Activated CD4-positive, CD25-positive, alpha-beta regulatory T cell treated with anti-CD3 and anti-CD28 coated beads, Interleukin-2, amount 50 U/mL, for 24 hours (primary cell): ENCODE measurements around the gene MEIOB.

Source experiments
- ATAC-seq, 2 donors: fragments of 150-1000 bp; cut with Tn5 transposase; one replicate each; pipeline ENCODE4 v1.10.0; 2021; ENCODE audit warnings: mild to moderate bottlenecking in 1 of 2, moderate library complexity in 1 of 2

Gene MEIOB

DNA sequence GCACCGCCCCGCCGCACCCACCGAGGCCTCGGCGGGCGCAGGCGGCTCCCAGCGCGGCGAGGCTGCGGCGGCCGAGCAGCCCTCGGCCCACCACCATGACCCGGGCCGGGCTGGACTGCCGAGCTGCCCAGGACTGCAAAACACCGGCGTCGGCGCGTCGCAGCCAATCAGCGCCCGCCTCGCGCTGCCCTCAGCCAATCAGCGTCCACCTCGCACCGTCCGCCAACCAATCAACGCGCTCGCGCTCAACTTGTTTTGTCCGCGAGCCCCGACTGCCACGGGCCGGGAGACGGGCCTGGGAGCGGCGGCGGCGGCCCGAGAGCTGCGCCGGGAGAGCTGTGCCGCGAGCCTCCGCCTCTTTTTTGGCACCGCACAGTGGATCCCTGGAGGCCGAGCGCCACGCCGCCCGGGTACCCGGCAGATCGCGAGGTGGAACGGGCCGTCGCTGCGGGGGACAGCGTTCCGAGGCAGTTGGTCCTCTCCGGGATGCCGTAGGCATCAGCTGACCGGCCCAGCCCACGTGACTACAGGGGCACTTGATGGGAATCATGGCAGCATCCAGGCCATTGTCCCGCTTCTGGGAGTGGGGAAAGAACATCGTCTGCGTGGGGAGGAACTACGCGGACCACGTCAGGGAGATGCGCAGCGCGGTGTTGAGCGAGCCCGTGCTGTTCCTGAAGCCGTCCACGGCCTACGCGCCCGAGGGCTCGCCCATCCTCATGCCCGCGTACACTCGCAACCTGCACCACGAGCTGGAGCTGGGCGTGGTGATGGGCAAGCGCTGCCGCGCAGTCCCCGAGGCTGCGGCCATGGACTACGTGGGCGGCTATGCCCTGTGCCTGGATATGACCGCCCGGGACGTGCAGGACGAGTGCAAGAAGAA, 45.0 kb downstream of the MEIOB start, which contains the start of the genes FAHD1 and HAGH:
FAHD1 (plus strand) TSS at position 516 of the 883 bp plus-strand sequence; CDS start at position 549, 33 bp downstream.
HAGH (minus strand) TSS at position 135 of the 883 bp plus-strand sequence; CDS start at position 97, 38 bp downstream.
- peak; percentile 87 to 90 for ATAC-seq

DNA sequence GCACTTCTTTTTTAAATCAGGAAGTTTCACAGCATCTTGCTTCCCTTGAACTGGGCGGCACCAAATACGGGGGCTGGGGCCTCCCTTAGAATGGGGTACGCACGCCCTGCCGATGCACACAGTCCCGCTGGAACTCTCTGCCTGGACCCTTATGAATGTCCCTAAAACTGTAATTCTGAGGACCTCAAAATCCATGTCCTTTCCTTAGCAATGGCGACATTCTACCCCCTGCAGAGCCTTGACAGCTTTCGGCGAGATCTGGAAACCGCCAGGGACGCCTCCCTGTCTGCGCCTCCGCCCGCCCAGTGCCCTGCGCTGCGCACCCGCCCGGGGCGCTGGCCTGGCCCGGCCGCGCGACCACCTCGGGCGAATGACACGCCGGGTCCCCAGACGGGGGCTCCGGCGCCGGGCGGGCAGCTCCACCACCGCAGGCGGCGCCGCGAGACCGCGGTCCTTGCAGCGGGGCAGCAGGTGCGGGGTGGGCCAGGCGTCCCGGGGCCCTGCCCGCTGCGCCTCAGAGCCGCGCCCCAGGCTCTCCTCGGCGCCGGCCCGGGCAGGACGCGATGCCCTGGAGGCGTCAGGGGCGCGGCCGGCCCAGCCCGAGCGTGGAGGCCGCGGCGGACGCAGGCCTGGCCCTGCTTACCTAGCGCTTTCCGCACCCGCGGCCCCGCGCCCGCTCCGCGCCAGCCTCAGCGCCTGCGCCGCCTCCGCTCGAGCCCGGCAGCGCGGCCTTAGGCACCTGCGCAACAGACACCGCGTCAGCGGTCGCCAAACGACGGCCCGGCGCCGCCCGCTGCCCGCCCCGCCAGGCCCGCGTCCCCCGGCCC, 45.9 kb downstream of the MEIOB start:
- ATAC-seq, result peak; percentile 79 to 81

DNA sequence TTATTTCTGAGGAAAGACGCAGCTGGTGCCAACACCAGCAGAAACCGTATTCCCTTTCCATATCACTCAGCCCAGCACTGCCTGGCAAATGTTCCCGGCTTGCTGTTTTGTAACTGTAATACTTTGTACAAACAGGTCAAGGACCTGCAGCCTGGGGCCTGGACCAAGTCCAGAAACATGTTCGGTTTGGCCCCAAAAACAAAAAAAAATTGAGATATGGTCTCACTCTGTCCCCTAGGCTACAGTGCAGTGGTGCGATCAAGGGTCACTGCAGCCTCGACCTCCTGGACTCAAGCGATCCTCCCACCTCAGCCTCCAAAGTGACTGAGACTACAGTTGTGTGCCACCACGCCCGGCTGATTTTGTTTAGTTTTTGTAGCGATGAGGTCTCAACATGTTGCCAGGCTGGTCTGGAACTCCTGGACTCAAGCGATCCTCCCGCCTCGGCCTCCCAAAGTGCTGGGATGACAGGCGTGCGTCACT, 46.5 kb downstream of the MEIOB start:
- ATAC-seq, result no peak

DNA sequence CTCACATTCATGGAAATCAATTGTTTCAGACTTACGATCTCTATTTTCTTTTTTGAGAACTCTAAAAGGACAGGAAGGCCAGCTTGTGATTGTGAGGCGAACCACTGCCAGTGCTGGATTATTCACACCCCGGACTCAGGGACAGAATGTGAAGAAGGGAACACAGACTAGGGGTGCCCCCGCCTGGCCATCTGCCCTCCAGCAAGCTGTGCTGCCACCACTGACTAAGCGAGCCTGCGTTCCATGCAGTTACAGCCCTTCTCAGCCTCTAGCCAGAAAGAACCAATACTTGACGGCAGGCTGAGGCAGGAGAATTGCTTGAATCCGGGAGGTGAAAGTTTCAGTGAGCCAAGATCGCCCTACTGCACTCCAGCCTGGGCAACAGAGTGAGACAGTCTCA, 48.1 kb downstream of the MEIOB start:
- ATAC-seq, result no peak

DNA sequence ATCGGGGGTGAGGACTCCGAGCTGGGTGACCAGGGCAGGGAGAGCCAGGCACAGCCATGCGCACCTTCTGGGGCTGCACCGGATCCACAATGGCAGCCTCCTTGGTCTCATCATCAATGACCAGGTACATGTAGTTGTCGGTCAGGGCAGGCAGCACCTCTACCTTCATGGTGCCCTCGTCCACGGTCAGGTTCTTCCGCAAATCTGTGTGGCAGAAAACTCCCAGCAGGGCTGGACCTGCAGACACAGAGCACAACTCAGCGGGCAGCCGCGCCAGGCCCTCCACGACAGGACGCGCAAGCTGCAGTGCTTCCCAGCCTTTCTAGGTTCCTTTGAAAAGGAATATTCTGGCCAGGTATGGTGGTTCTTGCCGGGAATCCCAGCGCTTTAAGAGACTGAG, 49.2 kb downstream of the MEIOB start:
- no peak for ATAC-seq

DNA sequence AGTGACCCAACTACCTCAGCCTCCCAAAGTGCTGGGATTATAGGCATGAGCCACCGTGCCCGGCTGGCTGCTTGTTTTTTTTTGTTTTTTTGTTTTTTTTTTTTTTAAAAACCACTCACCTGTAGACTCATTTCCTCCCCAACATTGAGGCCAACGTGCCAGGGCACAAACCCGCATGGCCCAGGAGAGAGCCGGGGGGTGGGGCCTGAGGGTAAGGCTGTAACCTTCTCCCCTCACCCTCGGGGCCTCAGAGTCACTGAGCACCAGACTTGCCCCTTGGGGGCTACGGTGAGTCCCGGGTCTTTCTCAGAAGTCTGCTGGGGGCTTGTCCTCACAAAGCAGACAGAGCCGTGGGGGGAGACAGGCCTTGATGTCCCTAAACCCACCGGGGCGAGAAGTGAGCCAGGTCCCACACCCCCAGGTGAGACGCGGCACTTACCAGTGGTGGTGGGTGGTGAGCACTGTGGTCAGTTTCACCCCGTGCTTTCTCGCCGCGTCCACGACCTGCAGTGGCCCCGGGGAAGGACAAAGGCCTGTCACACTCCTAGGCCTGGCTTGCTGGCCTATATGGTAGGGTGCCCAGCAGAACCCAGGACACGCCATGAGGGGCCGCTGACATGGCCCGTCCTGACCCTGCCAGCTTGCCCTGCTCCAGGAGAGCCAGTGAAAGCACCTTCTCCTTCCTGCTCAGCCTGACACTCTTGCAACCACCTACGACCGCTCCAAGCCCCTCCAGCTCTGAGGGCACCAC, 49.9 kb downstream of the MEIOB start:
- no peak for ATAC-seq

DNA sequence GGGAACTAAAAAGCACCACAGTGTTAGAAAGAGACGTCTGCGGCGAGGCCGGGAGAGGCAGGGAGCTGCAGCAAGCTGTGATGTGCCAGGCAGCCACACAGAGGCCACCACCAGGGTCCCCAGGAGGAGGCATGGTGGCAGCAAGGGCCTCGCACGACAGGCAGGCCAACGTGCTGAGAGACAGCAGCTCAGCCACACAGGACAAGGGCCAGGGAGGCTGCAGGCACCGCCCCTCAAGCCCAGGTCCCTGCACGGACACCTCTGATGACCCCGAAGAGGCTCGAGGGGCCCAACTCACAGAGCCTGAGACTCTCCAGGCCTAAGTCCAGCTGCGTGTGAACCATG, 51.0 kb downstream of the MEIOB start:
- ATAC-seq, result no peak

DNA sequence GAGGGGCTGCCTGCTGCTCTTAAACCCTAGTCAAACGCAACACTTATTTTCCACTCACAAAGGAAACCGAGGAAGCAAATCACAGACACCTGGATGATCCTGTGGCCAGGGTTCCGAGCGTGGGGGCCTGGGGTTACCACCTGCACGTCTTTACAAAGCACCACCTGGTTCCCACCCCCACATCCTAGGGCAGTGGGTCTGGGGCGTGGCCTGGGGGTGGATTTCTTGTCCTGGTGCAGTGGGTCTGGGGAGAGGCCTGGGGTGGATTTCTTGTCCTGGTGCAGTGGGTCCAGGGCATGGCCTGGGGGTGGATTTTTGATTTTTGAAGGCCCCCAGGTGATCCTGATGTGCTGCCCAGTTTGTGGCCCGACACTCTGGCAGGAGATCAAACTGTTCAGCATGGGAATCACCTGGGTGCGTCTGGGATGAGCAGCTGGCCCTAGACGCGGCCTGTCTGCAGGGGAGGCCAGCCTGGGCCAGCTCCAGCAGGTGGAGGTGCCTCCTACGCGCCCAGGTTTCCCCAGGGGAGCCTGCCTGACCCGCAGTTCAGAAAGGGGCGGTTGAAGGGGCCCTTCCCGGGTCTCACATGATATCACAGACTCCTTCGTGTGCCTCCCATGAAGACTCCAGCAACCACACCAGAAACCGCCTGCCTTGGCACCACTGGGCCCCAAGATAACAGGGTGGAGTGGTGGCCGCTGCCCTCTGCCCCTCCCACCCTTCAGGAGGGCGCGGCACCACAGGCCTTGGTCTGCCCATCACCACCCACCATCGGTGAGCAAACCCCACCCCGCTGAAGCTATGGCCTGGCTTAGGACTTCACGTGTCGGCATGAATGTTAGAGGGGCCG, 51.6 kb downstream of the MEIOB start:
- ATAC-seq, result no peak

DNA sequence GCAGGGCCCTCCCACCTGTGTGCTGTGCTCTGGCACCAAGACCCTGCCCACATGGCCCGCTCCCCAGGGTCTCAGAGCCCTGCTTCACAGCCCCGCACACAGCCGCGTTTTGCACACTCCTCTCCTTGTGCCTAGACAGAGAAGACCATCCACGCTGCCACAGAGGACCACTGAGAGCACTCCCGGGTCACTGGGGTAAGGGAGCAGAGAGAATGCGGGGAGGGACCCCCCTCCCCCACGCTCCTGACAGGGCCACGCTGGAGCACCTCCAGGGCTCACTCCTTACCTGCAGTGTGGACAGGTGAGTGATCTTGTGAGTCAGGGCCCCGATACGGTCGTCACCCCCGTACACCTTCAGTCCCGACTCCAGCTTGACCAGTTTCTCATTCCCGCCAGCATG, 52.4 kb downstream of the MEIOB start:
- no peak for ATAC-seq

DNA sequence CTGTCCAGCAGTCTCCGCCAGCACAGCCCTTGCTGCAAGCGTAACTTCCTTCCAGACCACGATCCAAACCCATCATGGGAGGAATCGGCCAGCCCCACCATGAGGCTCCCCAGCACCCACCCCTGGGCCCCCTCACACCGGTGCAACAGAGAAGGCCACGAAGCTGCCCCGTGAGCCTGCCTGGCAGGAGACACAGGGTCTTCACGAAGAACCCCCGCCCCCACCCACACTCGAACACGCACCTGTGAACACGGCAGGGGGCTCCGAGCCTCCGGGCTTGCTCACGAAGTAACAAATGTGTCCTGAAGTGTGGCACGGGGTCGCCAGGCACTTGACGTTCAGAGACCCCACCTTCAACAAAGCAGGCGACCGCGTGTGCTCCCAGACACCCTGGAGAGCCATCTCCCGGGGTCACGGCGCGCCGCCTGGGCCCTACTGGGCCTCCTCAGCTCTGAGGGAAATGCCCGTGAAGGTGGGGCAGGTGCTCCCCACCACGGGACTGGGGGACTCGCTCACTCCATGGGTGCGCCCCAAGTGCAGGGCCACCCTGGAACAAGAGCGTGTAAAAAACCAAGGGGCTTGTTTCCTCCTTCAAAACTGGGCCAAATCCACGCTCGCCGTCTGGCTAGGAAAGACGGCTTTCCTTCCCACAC, 53.0 kb downstream of the MEIOB start:
- ATAC-seq, result no peak

DNA sequence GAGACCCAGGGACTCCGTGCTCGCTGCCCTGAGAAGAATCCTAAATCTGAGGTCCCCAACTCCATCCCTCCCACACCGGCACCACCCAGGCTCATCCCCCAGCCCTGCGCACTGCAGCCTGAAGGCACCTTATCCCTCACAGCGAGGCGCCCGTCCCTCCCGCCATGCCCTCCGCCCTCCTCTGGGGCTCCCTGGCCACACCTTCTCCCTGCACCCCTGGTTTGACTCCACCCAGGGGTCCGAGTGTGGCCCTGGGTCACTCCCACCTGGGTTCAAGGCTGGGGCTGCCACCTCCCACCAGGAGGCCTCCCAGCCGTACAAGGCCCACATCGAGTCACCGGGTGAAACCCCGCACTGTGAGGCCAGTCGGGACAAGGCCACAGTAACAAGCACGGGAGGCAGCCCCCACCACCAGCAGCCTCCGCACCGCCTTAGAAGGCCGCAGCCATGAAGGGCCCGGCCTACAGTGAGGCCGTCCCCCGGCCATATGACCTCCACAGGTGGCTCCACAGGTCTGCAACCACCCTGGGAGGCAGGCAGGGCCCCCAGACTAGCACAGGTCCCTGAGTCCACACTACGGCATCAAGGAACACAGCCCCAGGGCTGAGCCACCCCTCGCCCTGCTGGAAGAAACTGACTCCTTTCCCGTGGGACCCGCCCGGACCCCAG, 53.6 kb downstream of the MEIOB start:
- ATAC-seq, result no peak

DNA sequence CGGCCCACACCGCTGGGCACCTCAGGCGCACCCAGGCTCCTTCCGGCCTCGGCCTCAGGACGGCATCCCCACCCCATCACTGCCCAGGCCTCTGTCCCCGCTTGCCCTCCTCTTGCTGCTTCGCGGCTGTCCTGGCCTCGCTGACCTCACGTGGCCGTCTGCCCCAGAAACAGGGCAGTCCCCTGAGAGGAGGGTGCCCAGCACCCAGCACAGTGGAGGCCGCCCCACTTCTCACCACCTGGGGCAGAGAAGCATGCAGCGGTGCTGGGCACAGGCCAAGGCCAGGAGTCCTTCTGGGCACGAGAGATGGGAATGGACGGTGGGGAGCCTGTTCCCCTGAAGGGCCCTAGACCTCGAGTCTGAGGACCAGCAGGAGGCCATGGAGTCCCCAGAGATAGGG, 54.2 kb downstream of the MEIOB start:
- no peak for ATAC-seq

DNA sequence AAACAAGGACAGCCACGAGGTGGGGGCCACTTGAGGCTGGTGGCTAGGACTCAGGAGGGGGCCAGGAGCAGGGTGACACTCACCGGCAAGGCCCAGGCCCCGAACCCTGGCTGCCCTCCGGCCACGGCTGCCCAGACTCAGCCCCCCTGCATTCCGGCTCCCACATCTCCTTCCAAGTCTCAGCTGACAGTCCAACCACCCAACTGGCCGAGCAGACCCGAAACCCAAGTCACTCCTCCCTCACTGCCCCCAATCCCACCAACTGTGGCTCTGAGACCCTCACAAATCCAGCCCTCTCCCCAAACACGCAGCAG, 54.7 kb downstream of the MEIOB start:
- ATAC-seq, result no peak

DNA sequence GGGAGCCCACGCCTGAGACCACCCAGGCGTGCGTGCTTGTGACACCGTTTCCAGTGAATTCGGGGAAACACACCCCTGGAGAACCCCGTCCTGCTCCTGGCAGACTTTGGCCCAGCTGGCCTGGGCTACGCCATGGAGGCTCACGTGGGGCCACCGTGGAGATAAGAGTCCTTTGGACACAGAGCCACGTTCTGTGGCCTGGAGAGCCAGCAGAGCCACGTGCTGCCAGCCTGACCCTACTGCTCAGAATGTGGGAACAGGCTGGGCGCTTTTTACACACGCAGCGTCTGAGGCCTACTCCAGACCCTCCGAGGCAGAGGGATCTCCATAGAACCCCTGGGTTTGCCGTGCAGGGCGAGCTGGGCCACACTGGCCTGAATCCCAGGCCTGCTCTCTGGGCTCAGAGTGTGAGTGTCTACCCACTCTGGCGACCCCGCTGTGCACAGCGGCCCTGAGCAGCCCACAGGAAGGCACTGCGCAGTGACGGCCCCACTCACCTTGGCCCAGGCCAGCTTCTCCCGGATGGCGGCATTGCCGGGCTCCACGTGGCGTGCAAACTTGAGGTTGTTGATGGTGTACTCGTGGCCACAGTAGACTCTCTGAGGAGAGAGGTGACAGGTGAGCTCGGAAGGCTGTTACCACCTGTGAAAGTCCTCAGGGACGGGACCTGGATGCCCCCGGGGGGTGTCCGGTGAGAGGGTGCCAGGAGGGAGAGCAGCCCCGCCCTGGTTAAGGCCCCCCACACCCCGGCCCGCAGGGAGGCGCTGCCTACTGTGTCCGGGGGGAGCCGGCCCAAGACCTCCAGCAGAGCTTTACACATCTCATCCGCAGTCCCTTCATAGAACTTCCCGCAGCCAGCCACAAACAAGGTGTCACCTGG, 55.3 kb downstream of the MEIOB start:
- no peak for ATAC-seq

DNA sequence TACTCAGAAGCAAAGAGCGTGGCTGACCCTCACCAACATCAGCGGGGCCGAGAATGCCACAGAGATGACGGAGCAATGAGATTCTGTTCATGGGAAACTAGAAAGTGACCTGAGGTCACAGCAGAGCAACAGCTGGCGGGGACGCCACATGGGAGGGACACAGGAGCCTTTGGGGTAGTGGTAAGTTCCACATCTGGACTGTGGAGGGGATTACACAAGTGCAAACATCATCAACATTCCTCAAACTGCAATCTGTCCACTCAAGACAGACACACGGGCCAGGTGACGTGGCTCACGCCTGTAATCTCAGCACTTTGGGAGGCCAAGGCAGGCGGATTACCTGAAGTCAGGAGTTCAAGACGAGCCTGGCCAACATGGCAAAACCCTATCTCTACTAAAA, 56.5 kb downstream of the MEIOB start:
- ATAC-seq, result no peak

DNA sequence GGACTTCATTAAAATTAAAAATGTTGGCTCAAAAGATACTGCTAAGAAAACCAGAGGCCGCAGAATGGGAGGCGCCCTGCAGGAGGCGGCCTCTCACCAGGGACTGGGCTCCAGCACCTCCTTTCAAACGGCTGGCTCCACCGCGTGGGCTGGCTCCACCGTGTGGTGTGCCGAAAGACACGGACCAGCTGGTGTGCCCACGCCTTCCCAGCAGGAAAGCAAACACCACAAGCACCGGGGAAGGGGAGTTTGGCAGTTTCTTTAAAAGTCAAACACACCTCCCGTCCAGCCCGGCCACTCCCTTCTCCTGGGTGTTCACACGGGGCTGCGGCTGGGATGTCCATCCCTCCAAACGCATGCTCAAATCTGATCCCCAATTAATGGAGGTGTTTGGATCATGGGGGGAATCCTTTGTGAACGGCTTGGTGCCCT, 59.2 kb downstream of the MEIOB start:
- ATAC-seq, result peak; percentile 41 to 51

DNA sequence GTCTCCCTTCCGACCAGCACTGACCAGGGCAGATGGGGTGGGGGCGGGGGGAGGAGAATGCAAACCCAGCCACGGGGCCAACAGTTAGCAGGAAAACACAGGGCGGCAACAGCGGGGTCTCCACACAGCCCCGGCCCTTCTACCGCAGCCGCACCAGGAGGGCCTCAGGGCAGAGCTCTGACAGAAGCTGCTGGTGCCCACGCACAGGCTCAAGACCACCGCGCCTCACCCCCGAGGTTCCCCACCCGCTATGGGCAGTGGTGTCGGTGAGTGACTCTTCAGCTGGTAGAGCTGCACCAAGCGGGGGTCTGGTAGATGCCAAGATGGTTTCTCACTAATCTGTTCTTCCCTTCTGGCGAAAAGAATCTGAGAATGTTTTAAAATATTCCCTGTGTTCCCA, 61.4 kb downstream of the MEIOB start:
- ATAC-seq, result no peak

DNA sequence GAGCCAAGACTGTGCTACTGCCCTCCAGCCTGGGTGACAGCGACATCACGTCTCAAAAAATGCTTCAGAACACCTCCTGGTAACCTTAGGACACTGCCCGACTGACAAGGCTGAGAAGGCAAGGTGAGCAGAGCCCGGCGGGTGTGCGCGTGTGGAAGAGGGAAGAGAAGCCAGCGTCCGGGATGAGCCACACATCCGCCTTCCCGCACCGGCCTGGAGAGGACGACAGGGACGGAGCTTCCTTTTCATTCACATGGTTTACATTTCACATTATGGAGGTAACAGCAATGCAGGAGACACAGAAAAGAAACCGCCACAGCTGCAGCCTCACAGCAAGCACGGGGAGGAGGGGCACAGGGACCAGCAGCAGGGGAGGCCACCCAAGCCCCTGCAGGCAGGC, 61.9 kb downstream of the MEIOB start:
- no peak for ATAC-seq

DNA sequence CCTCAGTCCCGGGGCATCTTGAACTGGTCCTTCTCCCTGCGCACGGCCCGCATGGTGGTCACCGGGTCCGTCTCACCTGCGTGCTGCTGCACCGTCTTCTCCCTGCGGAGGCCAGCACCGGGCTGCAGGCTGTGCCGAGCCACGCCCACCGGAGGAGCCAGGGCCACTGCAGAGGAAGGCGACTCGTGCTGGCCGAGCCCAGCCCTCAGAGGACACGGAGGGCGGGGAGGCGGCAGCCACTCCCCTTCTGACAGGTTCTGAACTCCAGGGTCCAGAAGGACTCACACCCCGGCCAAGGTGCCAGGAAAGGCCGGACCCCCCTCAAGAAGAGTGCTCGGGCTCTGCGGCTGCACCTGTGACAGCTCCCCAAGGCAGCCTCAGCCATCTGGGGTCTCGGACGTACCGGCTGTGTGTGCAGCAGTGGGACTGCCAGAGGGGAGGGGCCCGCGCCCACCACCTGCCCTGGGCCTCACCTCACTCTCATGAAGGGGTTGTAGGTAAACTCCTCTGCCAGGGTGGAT, 62.6 kb downstream of the MEIOB start:
- no peak for ATAC-seq

DNA sequence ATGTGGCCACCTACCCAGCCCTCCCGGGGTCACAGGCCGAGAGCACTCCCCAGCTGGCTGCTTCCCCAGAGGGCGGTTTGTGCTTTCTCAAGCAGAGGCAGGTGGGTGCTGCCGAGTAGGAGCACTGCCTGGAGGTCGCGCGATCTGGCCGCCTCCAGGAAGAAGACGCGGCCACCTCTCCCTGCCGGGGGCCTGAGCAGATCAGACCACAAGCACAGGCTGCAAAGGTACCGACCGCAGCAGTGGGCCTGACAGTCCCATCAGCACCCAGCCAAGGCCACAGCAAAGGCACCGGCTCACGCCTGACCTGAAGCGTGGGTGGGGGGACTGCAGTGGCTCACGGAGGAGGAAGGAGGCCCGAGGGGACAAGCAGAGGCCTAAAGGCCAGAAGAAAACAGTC, 63.3 kb downstream of the MEIOB start:
- ATAC-seq, result no peak
